Ishikawa (cell line): Measurements from ENCODE around the gene STXBP4.

ENCODE experiments used
- CEBPB ChIP-seq: IDR thresholded peaks from 2 replicates; pipeline ENCODE4 v1.6.1; 2012
- NFIC ChIP-seq: IDR thresholded peaks from 2 replicates; pipeline ENCODE4 v1.6.1; 2012
- TAF1 ChIP-seq: IDR thresholded peaks from 2 replicates; pipeline ENCODE4 v1.6.1; 2012; ENCODE audit warnings: low read depth, mild to moderate bottlenecking

- TF ChIP-seq NFIC (no peak), TAF1 (no peak), CEBPB (no peak)
Measured at GRCh38 chr17:55202896-55203295, 234.3 kb downstream of the STXBP4 start.
